Stimulated activated naive CD8-positive, alpha-beta T cell treated with anti-CD3 and anti-CD28 coated beads, Interleukin-15, amount 100 ng/mL, for 72 hours (primary cell): ENCODE data around the gene TAF11.
"Not testable (repeated sequence)": the region's sequence is repeated elsewhere in the genome, so short reads cannot be mapped to it uniquely, and the experiment has no call there.

Source experiments
- ATAC-seq: fragments of 150-1000 bp; cut with Tn5 transposase; 2 replicates; pipeline ENCODE4 v1.10.0; 2021; ENCODE audit warnings: mild to moderate bottlenecking, moderate library complexity
- DNase-seq, 2 donors: peaks; one replicate each; pipeline ENCODE4 v3.0.0; 2021 to 2022
- H3K27ac Mint-ChIP-seq, 2 donors: one replicate each; pipeline ENCODE4 v1.8.0; 2022; ENCODE audit warnings: mild to moderate bottlenecking in 2 of 2, mixed read lengths in 2 of 2, moderate library complexity in 2 of 2
- H3K27me3 Mint-ChIP-seq: one replicate; pipeline ENCODE4 v1.8.0; 2022; ENCODE audit warnings: mixed read lengths
- H3K4me1 Mint-ChIP-seq: one replicate; pipeline ENCODE4 v1.8.0; 2022; ENCODE audit warnings: mild to moderate bottlenecking, mixed read lengths
- H3K4me3 Mint-ChIP-seq, 2 donors: one replicate each; pipeline ENCODE4 v1.8.0; 2022; ENCODE audit warnings: mild to moderate bottlenecking in 2 of 2, mixed read lengths in 2 of 2, moderate library complexity in 1 of 2
- H3K9me3 Mint-ChIP-seq, 2 donors: one replicate each; pipeline ENCODE4 v1.8.0; 2022; ENCODE audit warnings: mixed read lengths in 2 of 2

TAF11 gene, protein sequence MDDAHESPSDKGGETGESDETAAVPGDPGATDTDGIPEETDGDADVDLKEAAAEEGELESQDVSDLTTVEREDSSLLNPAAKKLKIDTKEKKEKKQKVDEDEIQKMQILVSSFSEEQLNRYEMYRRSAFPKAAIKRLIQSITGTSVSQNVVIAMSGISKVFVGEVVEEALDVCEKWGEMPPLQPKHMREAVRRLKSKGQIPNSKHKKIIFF

GRCh38 chr6:34887753-34888513, at the start of gene TAF11:
Gene TAF11, minus strand, starts transcription at chr6:34888042. Its CDS starts 85 bp downstream, at chr6:34887957.
- peaks cover 52% of the 10 kb centered on the region for H3K4me1 Mint-ChIP-seq
- H3K27ac Mint-ChIP-seq = peak within 1 kb of the TSS; percentile 98 to 99
- DNase-seq (peak; percentile 80 to 88), ATAC-seq (peak; percentile 91)
- H3K27me3 Mint-ChIP-seq = no peaks in the 10 kb centered on the region
- H3K4me3 Mint-ChIP-seq = peak within 1 kb of the TSS; percentile 100
- no peaks in the 10 kb centered on the region for H3K9me3 Mint-ChIP-seq

DNA sequence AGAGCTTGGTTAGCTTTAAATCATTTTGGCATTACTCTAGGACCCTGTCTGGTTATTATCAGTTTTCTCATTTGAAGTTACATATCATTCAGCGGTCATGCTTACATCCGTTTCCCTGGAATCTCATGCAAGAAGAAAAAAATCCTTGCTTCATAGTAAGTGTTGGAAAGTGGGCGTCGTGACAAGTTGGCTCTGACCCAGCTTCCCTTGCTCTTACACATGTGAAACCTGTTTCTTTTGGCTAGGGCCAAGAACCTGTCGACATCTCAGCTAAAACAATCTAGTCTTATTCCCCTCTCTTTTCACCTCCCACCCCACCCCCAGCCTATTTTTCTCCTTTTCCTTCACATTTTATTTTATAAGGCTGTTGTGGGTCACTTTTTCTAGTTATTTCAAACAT, 46.7 kb upstream of the TAF11 start:
- ATAC-seq = no peak
- no peak overlapping the region for H3K4me3 Mint-ChIP-seq
- no peaks in the 10 kb centered on the region for H3K27me3 Mint-ChIP-seq
- no peaks in the 10 kb centered on the region for H3K9me3 Mint-ChIP-seq
- DNase-seq = no peak
- H3K27ac Mint-ChIP-seq = no peak overlapping the region
- no peaks in the 10 kb centered on the region for H3K4me1 Mint-ChIP-seq

- not testable (repeated sequence) for H3K4me3 Mint-ChIP-seq
Observed at GRCh38 chr6:34932202-34932601, 44.4 kb upstream of the TAF11 start.

DNA sequence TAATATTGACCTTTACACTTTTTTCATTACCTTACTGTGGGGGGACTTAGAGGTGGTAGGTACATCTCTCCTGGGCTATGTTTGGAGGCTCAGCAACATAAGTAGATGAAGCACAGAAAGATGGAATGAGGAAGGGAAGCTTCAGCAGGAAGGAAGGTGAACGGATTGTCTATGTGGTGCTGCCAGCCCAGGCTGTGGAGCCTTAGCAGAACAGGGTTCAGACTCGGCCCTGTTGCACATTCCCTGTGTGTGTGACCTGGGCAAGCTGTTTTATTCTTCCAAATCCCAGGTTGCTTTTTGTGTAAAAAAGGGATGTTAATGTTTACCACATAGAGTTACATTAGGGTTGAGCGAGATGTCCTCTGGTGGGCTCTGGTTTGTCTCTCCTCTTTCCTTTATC, 42.4 kb upstream of the TAF11 start:
- ATAC-seq = no peak
- H3K9me3 Mint-ChIP-seq = no peaks in the 10 kb centered on the region
- no peaks in the 10 kb centered on the region for H3K27me3 Mint-ChIP-seq
- H3K4me1 Mint-ChIP-seq = no peaks in the 10 kb centered on the region
- H3K27ac Mint-ChIP-seq = no peak overlapping the region
- H3K4me3 Mint-ChIP-seq = no peak overlapping the region
- no peak for DNase-seq

More at GRCh38 chr6:34932202-34932601, 44.4 kb upstream of the TAF11 start:
- H3K27ac Mint-ChIP-seq, H3K4me1 Mint-ChIP-seq, DNase-seq, H3K9me3 Mint-ChIP-seq, H3K27me3 Mint-ChIP-seq, ATAC-seq: not testable (repeated sequence)

GRCh38 chr6:34929241-34929978, 41.6 kb upstream of the TAF11 start:
- ATAC-seq (no peak), DNase-seq (no peak)
- no peak overlapping the region for H3K4me3 Mint-ChIP-seq
- H3K4me1 Mint-ChIP-seq = no peaks in the 10 kb centered on the region
- H3K9me3 Mint-ChIP-seq = no peaks in the 10 kb centered on the region
- H3K27me3 Mint-ChIP-seq = no peaks in the 10 kb centered on the region
- no peak overlapping the region for H3K27ac Mint-ChIP-seq

DNA sequence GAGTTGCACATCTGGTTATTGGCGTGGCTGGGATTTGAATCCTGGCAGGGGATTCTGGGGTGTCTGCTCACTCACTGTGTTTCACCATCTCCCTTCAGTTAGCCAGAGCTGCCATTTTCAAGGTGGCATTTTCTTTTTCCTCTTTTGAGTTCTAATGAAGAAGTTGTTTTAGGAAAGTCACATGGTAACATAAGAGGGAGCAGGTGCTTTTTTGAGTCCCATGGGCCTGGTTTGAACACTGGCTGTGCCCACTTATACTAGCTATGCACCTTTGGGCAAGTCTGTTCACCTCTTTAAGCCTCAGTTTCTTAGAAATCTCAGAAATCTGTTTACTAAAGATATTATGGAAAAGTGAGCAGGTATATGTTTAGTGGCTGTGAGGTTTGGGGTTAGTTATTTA, 40.9 kb upstream of the TAF11 start:
- no peaks in the 10 kb centered on the region for H3K27me3 Mint-ChIP-seq
- H3K9me3 Mint-ChIP-seq = no peaks in the 10 kb centered on the region
- H3K27ac Mint-ChIP-seq = no peak overlapping the region
- no peaks in the 10 kb centered on the region for H3K4me1 Mint-ChIP-seq
- ATAC-seq (no peak), DNase-seq (no peak)
- H3K4me3 Mint-ChIP-seq = no peak overlapping the region

DNA sequence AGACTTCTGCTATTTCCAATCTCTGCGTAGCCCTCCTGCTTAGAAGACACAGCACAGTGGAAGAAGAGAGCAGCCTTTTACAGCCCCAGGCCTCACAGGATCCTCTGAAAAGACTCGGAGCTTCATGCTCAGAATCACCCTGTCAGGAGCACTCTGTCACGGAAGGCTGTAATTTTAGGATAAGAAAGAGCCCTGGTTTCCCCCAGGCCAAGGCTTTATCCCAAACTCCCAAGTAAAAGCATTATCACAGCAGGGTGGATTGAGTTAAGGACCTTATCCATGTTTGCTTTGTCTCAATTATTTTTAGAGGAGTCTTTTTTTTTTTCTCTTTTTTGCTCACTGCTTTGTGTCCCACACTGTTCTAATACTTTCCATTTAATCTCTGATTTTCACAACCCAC, 40.4 kb upstream of the TAF11 start:
- no peak overlapping the region for H3K4me3 Mint-ChIP-seq
- no peaks in the 10 kb centered on the region for H3K9me3 Mint-ChIP-seq
- DNase-seq (no peak), ATAC-seq (no peak)
- H3K27me3 Mint-ChIP-seq = no peaks in the 10 kb centered on the region
- H3K27ac Mint-ChIP-seq = no peak overlapping the region
- H3K4me1 Mint-ChIP-seq = no peaks in the 10 kb centered on the region

DNA sequence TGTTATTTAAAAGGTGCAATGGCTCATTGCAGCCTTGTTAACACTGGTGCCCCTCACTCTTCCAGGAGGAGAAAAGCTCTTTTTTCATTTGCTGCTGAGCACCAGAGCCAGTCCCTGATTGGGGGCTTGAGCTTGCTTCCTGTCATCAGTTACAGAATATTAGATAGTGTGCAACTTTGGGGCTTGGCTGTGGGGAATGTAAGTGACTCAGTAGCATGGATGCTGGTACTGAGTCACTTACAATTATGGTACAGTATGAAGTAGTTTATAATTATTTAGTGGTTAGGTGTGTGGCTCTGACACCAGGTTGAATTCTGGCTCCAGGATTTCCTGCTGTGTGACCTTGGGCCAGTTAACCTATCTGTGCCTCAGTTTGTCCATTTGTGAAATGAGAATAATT, 38.8 kb upstream of the TAF11 start:
- Mint-ChIP-seq H3K27me3 (no peaks in the 10 kb centered on the region), H3K4me3 (no peak overlapping the region), H3K27ac (no peak overlapping the region), H3K9me3 (no peaks in the 10 kb centered on the region), H3K4me1 (no peaks in the 10 kb centered on the region)
- DNase-seq (no peak), ATAC-seq (peak; percentile 77)

- Mint-ChIP-seq H3K4me1 (no peaks in the 10 kb centered on the region), H3K27me3 (no peaks in the 10 kb centered on the region), H3K27ac (peak overlapping the region in 1 of 2 donors; percentile 88), H3K4me3 (no peak overlapping the region), H3K9me3 (no peaks in the 10 kb centered on the region)
- DNase-seq = no peak
- ATAC-seq = no peak
Observed at GRCh38 chr6:34924831-34925625, 37.2 kb upstream of the TAF11 start.

- ATAC-seq (no peak), DNase-seq (no peak)
- H3K4me1 Mint-ChIP-seq = peaks cover 7% of the 10 kb centered on the region
- H3K4me3 Mint-ChIP-seq = no peak overlapping the region
- no peaks in the 10 kb centered on the region for H3K9me3 Mint-ChIP-seq
- H3K27ac Mint-ChIP-seq = no peak overlapping the region
- no peaks in the 10 kb centered on the region for H3K27me3 Mint-ChIP-seq
Observed at GRCh38 chr6:34922177-34922663, 34.4 kb upstream of the TAF11 start.

GRCh38 chr6:34920097-34920496, 32.3 kb upstream of the TAF11 start:
- DNase-seq = no peak
- H3K27ac Mint-ChIP-seq = no peak overlapping the region
- H3K9me3 Mint-ChIP-seq = no peaks in the 10 kb centered on the region
- no peak overlapping the region for H3K4me3 Mint-ChIP-seq
- H3K4me1 Mint-ChIP-seq = peaks cover 7% of the 10 kb centered on the region
- no peaks in the 10 kb centered on the region for H3K27me3 Mint-ChIP-seq
- no peak for ATAC-seq

DNA sequence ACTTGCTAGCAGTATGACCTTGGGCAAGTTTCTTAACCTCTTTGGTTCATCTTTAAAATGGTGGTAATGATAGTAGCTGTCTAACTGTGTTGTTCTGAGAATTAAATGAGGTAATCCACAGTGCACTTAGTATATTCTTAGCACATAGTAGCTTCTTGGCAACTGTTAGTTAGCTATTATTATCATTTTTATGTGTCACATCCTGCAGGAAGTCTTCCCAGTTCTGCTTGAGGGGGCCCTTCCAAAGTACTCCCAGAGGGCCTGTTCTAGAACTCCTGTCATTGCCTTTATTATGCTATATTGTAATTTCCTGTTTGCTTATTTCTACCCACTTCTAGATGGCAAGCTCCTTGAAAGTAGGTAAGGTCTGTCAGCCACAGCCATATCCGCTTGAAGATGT, 31.8 kb upstream of the TAF11 start:
- Mint-ChIP-seq H3K4me3 (no peak overlapping the region), H3K27me3 (no peaks in the 10 kb centered on the region), H3K4me1 (peaks cover 7% of the 10 kb centered on the region), H3K27ac (no peak overlapping the region), H3K9me3 (no peaks in the 10 kb centered on the region)
- DNase-seq = no peak
- ATAC-seq = no peak

DNA sequence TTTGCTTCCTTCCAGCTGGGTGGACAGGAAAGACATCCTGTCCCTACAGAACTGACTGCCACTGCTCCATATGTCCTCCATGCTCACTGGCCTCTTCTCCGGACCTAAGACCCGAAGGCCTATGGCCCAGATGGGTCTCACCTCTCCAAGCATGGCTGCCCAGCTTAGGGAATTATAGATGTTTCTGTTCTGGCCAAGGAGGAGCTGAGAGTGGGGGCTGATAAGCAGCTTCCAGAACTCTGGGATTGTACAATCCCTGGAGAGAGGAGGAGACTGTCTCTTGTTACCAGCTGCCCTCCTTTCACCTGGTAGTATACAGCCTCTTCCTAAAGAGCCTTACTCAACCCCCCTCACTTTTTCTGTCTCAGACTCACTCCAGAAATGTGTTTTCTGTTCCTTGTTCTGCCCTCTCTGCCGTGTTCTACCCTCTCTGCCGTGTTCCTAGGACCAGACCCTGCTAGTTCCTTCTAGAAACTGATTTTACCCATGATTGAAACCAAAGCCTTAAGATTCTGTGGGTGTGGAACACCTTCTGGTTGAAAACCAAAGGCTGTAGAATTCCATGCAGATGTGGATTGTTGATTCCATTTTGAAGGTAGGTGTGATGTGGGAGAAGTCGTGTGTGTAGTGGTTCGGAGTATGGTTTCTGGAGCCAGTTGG, 29.9 kb upstream of the TAF11 start:
- peaks cover 20% of the 10 kb centered on the region for H3K4me1 Mint-ChIP-seq
- no peaks in the 10 kb centered on the region for H3K27me3 Mint-ChIP-seq
- DNase-seq (no peak), ATAC-seq (no peak)
- no peak overlapping the region for H3K4me3 Mint-ChIP-seq
- H3K9me3 Mint-ChIP-seq = no peaks in the 10 kb centered on the region
- H3K27ac Mint-ChIP-seq = no peak overlapping the region

GRCh38 chr6:34916348-34916967, 28.6 kb upstream of the TAF11 start:
- no peak for DNase-seq
- H3K4me3 Mint-ChIP-seq = no peak overlapping the region
- peaks cover 2% of the 10 kb centered on the region for H3K27me3 Mint-ChIP-seq
- no peaks in the 10 kb centered on the region for H3K9me3 Mint-ChIP-seq
- no peak overlapping the region for H3K27ac Mint-ChIP-seq
- H3K4me1 Mint-ChIP-seq = peaks cover 33% of the 10 kb centered on the region
- ATAC-seq = no peak
